Transverse colon (tissue), 3 donors: ENCODE data around the gene PCSK9.

ENCODE experiments used
- EP300 ChIP-seq: sonication (generic); formaldehyde crosslinking; IDR thresholded peaks from one replicate; pipeline ENCODE4 v1.6.1; 2017; ENCODE audit warnings: antibody characterized with exemption, low read depth
- POLR2A ChIP-seq: fragments of 450-650 bp; IDR thresholded peaks from one replicate; pipeline ENCODE4 v1.6.1; 2016; ENCODE audit warnings: antibody characterized with exemption, mild to moderate bottlenecking, moderate library complexity
- TF ChIP-seq, protein P1 (sequence below), 5 experiments: fragments of 200-600 bp in 3 of 5; fragments of 450-650 bp in 2 of 5; sonication (generic) in 3 of 5; IDR thresholded peaks; 1 replicate in 2 of 5; 2 replicates in 3 of 5; pipeline ENCODE4 v1.5.1; 2016 to 2017; ENCODE audit warnings: antibody characterized with exemption in 5 of 5, inconsistent platforms in 3 of 5, mild to moderate bottlenecking in 2 of 5, moderate library complexity in 1 of 5

DNA sequence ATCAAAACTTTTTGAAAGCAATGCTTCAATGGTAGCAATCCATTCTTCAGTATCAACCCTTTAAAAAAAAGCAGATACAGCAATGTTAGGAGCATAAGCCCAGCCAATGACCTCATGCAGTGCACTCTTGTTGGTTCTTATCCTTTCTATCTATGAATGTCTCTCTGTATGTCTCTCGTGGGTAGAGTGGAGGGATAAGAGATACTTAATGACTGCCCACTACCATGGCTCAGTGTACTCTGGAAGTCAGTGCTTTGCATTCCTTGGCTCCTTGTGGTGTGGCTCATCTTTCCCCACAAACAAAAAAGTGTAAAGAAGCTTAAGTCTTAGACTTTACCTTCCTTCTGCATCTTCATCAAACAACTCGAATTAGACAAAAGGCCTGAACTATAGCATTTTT is 50.3 kb downstream of the PCSK9 start:
- no peak for TF ChIP-seq POLR2A
- TF ChIP-seq, protein P1, sequence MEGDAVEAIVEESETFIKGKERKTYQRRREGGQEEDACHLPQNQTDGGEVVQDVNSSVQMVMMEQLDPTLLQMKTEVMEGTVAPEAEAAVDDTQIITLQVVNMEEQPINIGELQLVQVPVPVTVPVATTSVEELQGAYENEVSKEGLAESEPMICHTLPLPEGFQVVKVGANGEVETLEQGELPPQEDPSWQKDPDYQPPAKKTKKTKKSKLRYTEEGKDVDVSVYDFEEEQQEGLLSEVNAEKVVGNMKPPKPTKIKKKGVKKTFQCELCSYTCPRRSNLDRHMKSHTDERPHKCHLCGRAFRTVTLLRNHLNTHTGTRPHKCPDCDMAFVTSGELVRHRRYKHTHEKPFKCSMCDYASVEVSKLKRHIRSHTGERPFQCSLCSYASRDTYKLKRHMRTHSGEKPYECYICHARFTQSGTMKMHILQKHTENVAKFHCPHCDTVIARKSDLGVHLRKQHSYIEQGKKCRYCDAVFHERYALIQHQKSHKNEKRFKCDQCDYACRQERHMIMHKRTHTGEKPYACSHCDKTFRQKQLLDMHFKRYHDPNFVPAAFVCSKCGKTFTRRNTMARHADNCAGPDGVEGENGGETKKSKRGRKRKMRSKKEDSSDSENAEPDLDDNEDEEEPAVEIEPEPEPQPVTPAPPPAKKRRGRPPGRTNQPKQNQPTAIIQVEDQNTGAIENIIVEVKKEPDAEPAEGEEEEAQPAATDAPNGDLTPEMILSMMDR (IDR thresholded peaks at IDR 0.05), result no peak
- TF ChIP-seq EP300, result no peak
